MM.1S (cell line): Measurements from ENCODE around the gene ASIC1.

Source experiments
- CTCF ChIP-seq: fragments of 300-600 bp; sonication (generic); IDR thresholded peaks from 2 replicates; pipeline ENCODE4 v1.5.1; 2016; ENCODE audit warnings: antibody characterized with exemption, low read length, mixed read lengths
- EZH2phosphoT487 ChIP-seq: fragments of 300-600 bp; sonication (generic); IDR thresholded peaks from 2 replicates; pipeline ENCODE4 v1.6.1; 2018; ENCODE audit warnings: antibody characterized with exemption, low read length

DNA sequence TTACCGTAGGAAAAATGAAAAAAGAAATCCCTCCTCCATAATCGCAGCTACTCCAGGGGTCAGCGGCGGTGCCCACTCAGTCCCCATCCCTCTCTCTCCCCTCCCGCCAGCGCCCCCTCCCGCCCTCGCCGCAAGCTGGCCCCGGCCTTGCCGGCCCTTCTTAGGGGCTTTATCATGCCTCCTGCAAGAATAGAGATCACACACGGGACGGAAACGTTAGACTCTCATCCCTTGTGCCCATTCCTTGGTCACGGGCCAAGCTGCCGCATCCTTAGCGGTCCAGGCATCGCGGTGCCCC lies 53.9 kb downstream of the ASIC1 start:
- no peak for TF ChIP-seq EZH2phosphoT487
- no peak for TF ChIP-seq CTCF
